ENCODE measurements around the gene SOX5.

SOX5 gene

DNA sequence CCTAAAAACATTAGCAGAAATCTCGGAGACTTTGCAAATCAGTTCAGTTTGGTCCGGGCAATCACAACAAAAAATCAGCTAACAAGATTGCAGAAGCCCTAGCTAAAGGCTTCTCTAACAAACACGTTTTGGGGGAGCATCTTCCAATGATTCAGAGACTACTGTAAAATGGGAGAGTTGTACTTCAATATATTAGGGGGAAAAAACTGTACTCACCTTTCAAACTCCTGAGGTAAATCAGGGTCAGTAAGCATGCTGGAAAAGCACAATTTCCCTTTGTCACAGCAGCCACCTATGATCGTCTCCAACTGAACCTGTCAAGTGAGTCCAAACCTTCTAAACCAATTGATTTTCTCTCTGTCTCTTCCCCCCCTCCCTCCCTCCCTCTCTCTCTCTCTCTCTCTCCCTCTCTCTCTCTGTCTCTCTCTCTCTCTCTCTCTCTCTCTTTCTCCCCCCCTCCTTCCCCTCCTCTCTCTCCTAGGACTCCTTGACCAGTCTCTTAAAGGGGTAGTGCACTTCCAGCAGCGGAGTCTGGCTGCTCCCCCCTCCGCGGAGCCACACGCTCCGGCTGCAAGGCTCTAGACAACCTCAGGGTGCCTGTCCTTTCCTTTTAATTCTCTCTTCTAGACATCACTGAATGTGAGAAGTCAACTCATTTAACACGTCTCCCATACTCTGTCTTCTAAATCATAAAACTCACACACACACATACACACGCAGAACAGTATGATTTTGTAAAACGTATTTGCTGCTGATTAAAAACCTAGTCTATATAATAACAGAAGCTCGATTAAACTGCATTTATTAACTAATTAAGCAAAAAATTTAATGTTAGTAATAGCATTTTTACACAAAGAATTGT is at the start of gene SOX5:
Gene SOX5, minus strand, starts transcription at position 323 of the 862 bp plus-strand sequence. Its CDS starts 69 bp downstream, at position 254.
- no peak for DNase-seq

DNA sequence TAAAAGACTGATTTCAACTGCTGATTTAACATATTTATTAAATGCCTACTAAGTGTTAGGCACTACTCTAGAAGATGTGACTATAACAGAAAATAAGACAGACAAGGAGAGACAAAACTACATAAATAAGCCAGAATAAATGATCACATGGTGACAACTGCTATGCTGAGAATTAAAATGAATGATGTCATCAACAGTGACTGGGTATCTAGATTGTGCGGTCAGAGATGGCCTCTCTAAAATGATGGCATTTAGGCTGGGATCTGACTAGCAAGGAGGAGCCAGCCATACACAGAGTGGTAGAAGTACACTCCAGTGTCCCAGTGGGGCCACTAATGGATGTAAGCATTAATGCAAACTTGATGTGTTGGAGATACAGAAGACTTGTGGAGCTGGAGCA is 37.6 kb upstream of the SOX5 start:
- DNase-seq = no peak

DNA sequence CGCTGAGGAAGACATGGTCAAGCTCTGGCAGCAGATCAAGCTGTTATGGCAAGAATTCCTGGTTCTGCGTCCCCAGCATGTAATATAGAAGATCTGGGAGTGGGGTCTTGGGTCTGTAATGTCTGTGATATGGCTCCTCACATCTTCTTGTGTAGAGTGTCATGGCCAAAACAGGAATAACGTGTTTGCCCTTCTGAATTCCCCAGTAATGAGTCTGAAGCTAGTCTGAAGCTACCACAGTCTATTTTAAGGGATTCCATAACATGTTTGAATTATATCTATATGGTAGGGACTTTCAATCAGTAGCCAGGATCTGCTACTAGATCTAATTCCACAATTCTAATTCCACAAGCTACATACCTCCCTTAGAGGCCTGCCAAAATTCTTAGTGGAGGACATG is 31.4 kb upstream of the SOX5 start:
- DNase-seq = no peak

DNA sequence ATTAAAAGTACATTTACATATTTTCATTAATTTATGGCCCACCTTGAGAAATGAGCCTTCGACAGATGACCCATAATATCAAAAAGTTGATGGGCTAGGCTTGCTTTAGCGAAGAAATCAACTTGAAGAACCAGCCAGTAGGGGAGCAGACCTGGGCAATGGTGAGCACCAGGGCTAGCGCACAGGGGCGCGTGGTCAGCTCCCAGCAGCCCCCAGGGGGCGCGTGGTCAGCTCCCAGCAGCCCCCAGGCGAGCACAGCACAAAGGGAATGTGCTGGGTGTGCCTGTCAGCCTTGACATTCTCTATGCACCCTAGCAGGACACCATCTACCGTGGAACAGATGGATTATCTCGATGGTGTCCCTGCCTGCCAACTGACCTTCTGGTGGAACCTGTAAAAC is 15.3 kb upstream of the SOX5 start:
- DNase-seq = no peak

DNA sequence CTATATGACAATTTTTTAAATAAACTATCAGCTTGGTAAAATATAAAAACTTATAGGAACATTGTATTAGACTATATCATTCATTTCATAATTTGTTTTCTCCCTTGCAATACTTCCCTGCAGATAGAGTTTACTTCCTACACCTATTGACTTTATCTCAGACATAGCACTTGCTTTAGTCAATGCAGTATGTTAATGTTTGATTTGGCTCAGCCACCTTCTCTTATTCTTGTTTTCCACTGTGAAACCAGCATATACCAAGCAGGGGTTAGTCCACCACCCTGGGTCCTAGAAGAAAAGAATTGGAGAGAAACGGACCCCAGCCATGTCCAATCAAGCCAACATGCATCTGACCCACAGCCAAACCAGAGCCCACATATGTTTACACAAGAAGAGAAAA is 10.4 kb upstream of the SOX5 start:
- DNase-seq = no peak

DNA sequence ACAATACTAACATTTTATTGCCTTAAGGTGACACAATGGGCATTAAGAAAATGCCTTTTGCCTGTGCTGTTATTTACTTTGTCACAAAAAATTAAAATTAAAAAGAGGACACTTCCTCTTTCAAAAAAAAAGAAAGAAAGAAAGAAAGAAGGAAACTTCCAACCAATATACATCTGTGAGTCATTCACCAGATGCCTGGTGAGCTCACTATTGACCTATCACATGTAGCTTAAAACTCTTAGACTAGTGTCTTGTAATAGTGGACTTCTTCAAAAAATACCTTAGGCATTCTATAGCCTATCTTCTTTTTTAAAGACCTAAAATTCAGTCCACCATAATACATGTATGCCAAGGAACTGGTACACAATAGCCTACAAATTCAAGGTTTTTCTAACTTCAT is 4.9 kb upstream of the SOX5 start:
- DNase-seq = no peak

DNA sequence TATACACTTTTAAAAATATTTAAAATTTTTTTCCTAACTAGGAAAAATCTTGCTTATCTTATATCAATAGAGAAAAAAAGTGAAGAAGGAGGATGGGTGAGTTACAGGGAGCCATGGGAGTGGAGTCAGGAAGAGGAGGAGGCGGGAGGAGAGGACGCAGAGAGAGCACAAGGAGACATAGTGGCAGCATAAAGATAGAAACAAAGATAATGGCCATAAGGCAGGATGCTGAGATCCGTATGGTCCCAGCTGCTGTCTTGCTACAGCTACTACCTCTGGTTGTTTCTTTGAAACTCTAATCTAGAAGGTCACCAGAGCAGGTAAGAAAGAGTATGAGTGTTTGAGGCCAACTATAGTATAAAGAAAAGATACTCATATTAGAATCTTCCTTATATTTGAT is 2.6 kb upstream of the SOX5 start:
- DNase-seq = no peak

DNA sequence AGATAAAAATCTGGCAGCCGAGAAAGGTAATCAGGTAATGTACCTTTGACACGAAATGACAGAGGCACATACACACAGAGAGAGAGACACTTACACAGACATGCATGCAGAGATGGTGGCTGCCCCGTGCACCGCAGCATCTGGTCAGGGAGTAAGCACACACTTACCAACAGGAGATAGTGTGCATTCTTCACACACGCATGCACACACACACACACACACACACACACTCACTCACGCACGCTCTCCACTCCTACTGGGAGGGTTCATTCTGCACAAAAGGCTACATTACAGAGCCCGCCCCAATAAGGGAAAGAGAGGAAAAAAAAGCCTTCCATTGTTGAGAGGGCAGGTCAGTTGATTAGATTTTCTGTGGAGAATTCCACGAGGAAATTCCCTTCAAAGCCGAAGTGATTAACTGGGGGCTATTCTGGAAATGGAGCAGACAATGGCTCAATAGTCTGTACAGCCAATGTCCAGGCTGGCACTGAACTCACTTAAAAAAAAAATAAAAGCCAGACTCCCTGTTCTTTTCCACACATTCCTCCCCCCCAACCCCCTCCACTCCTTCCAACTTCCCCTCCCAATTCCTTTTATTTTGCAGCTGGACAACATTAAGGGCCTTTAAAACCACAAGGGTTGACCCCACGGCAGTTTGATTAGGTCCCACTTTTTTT is 1.4 kb upstream of the SOX5 start:
- no peak for DNase-seq

DNA sequence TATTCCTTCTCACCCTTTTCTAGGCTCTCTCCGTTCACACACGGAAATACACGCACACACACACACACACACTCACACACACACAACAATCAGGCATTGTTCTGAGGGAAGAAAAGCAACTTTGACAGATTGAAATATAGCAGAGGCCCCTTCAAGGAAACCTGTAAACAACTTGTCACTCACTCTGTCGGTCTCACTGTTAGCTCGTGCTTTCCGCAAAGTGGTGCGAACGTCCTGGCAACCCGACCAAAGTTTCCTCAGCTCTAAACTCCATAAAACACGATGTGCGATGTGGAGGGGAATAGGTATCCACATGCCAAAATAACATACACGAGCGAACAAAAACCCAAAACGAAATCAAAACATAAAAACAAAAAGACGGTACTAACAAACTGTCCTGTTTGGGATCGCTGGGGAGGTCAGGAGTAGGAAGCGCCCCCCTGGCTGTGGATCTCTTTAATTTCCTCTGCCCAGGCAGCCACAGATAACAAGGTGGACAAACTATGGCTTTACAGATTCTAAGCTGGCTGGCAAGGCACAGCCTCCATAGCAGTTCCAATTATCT is 822 bp upstream of the SOX5 start:
- no peak for DNase-seq

DNA sequence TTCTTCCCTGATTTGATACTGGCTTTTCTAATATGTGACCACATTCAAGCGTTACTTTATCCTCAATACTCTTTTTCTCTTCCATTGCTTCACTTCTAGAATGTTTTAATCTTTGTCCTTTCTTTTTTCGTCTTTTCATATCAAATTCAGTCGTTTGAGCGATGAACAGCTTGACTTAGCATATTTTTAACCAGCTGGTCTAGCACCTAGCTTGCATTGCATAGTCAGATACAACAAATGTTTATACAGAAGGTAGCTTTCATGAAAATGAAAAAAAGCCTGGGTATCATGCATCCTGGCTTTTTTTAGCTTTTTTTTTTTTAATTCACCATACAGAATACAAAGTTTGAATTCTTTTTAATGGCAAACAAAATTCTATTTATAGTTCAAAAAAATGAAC is 1.2 kb downstream of the SOX5 start:
- DNase-seq = no peak

DNA sequence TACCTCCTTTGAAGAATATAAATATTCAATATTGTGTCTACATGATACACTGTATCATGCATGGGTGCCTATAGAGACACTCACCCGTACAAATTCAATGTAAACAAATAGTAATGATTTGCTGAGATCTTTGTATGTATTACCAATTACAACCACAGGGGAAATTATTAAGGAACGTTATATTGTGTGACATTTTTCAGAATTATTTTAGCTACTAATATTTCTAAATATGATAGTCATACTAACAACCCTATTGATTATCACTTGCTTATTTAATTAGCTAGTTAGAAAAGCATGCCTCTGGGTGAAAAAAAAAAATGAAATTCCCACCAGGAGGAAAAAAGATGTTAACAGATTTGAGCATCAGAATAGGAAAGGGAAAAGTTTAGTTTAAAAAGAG is 2.1 kb downstream of the SOX5 start:
- no peak for DNase-seq

DNA sequence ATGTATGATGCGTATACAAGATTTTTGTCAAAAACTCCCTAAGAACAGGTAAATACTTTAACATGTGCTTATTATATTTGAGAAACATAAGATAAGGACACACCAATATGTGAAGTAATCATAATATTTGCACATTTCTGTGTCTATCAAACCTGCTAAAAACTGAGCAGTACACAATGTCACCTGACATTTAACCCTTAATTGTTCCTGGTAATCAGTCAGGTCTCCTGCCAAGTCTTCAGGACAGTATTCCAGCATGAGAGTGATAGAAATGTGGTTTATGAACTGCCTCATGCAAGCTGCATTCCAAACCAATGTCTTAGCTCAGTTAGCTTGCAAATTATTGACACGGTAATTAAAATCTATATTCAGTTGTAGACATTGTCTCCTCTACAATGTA is 4.2 kb downstream of the SOX5 start:
- DNase-seq = no peak

DNA sequence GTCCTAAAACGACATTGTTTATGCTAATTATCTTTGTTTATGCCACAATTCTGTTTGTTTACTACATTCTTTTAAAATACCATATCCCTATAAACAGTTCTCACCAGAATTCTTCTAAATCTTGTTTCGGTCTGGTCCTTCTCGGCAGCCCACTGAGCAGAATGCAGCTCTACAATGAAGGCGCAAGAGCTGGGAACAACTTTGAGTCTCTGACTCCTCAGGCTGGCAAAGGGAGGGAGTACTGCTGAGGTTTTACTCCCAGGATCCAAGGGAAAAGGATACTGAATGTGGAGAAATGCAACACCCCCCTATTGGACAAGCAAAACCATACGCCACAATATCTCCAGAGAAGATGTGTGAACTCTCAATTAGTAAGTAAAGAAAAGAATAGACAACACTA is 5.4 kb downstream of the SOX5 start:
- no peak for DNase-seq

DNA sequence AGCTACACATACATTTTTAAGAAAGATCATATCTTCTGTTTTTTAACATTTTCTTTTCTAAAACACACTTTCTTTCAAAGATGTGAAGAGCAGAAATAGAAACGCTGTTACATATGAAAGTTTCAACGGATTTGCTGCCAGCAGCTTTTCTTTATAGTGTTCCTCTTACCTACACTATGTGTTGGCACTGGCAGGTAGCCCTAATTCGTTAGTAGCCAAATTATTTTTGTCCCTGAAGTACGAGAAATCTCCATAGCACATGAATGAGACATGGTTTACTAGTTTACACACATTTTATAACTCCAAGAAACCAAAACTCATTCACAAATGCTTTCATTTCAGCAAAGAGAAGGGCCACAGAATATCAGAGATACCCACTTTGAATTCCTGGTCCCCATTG is 6.6 kb downstream of the SOX5 start:
- no peak for DNase-seq

DNA sequence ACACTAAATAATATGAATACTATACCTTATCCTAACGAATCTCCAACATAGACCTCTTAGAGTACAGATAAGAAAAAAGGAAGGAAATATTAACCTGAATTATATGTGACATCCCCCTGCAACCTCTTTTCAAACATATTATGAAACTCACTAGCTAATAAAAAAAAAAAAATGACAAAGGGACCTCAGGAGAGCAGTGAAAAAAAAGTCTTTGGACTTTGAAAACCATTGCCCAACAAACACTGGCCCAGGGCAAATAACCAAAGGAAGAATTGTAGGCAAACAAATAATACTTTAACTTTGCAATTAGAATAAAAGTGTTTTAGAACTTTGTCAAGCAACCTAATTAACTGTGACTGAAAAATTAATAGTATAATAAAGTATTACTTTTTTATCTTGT is 7.7 kb downstream of the SOX5 start:
- DNase-seq = no peak

DNA sequence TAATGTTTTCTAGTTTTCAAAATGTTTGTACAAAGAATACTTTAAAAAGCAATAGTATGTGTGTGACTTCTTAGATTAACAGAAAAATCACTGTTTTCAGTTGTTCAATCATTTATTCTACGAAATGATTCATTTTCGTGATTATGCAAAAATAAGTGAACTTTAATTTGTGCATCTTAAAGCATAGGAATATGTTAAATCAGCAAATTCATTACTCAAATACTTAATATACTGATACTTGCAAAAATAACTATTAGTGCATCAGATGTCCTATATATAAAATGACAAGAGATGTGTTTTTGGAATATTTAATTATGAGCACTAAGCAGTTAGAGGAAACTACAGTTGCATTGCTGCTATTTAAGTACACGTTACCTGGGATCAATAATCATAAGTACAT is 11.0 kb downstream of the SOX5 start:
- no peak for DNase-seq

DNA sequence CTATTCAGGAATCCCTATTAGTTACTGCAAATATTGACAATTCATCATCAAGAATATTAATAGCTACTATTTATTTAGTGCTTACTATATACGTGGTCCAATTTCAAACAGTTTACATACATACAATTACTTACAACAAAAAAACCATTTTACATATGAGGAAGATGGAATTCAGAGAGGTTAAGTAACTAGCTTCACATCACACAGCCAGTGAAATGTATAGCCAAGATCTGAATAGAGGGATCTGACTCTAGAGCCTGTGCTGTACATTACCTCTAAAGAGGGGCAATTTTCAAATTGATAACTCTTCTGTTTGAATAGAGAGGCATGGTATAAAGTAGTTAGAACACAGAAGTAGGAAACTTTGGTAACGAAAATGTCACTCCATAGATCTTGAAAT is 18.3 kb downstream of the SOX5 start:
- DNase-seq = no peak

DNA sequence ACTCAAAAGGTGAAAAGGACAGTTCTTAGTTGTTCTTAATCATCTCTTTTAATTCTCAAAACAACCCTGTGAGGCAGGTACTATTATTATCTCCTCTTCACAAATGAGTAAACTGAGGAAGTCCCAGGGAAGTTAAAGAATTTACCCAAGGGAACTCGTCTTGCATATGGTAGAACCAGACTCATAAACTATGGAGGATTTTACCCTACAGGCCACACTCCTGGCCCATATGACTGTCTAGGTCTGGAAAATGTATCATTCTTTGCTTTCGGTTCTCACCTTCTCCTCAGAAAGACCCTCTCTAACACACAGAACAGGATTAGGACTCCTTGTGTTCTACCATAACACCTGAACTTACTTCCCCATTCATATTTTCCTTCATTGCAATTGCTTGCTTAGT is 18.9 kb downstream of the SOX5 start:
- DNase-seq = no peak

DNA sequence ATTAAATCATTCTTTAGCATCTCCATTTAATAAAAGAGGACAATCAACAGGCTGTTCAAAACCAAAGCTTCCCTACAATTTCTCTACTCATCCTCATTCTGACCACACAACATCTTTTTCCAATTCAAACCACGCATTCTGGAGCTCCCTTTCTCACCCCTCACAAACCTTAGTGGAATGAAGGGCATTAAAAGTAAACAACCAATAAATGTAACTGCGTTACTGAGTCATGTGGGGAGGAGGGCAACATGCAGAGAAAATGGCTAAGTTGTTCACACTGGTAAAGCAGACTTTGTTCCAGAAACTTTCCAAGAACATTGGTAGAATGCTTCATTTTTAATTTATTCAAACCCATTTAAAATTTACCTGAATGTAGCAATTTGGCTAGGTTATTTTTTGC is 19.6 kb downstream of the SOX5 start:
- DNase-seq = no peak

DNA sequence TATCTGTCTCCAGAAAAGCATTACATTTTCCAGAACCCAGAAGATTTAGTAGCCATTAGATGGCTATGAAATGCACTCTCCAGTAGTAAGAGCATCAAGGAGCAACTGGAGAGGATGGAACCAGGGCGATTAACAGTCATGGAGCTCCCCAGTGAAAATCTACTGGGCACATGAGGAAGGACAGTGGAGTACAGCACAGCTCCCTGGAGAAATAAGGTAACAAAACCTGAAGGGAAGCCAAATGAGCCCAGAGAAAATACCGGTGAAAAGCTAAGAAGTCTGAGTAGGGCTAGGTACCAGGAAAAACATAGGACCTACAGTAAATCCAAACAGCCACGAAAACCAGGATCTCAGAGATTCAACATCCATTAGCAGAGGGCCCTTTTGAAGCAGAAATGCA is 21.6 kb downstream of the SOX5 start:
- no peak for DNase-seq

DNA sequence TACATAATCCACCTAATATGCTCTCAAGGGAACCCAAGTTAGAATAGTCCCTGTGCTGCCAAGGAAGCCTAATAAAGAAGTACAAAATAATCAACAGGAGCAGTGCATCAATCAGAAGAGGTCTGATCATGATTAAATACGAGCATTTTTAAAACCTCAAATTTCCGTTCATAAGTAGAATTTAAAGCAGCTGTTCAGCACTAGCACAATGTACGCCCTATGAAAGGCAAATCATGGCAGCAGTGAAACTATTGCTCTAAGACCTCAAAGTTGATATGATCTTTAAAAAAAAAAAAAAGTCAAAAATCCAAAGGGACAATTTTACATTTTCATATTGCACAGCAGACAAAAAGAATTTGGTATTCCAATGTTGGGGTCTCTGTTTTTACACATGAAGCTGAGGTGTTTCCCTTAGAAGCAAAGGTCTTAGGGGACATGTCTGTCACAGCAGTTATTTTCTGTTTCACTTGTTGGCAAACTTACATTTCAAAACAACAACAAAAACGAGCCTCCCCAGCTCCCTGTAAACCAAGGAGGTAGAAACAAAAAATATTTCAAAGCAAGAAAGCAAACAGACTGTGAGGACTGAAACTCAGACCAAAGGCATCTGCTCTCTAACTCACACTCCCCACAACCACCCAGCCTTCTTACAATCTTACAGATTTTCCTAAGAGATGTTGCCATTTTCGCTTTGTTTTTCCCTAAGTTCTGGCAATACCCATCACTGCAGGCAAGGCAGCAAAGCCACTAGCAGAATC is 28.2 kb downstream of the SOX5 start:
- DNase-seq = no peak

DNA sequence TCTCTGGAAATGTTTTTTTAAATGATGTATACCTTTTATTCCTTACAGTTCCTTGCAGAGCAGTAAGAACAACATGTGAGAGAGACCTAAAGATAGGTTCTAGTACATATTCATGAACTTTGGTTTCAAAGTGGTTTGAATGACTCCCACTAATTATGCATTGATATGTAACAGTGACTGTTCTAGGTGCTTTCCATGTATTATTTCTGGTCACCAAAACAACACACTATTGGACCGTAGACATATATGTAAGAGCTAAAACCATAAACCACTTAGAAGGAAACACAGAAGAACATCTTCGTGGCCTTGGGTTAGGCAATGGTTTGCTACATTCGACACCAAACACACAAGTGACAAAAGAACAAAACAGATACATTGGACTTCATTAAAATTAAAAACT is 37.9 kb downstream of the SOX5 start:
- no peak for DNase-seq

DNA sequence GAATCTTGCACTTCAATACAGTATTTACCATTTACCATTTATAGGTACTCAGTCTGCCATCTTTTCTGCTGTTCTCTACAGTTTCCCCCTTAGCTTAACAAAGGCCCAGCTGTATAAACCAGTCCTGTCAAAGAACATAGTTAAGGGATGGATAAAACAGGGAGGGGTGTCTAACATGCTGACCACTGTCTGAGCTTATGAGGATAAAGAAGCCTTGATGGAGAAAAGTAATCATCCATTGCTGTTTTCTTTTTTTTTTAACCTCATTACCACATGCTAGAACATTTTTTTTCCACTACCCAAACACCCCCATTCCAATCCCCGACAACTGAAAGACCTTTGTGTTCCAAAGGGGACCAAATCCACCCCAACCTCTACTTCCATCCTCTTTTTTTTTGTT is 39.9 kb downstream of the SOX5 start:
- no peak for DNase-seq

DNA sequence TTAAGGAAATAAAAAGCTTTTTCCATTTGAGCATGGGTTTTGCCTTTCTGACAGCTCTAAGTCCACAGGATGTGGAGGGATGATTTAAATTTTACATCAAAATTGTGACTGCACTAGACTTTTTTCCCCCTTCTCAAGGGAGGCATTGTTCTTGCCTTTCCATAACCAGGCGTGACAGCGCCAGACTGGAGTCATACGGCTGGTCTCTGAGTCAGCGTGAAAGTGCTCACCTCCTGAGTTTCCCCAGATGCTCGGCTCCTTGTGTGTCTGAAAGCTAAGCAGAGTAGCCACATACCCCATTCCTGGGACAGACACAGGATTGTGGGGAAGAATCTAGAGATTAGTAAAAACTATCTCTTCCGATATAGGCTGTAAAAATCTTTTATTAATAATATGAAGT is 43.1 kb downstream of the SOX5 start:
- DNase-seq = no peak

Data from SW 1271 (cell line).